ENCODE results near the gene DCN.

- TF ChIP-seq, protein P1, sequence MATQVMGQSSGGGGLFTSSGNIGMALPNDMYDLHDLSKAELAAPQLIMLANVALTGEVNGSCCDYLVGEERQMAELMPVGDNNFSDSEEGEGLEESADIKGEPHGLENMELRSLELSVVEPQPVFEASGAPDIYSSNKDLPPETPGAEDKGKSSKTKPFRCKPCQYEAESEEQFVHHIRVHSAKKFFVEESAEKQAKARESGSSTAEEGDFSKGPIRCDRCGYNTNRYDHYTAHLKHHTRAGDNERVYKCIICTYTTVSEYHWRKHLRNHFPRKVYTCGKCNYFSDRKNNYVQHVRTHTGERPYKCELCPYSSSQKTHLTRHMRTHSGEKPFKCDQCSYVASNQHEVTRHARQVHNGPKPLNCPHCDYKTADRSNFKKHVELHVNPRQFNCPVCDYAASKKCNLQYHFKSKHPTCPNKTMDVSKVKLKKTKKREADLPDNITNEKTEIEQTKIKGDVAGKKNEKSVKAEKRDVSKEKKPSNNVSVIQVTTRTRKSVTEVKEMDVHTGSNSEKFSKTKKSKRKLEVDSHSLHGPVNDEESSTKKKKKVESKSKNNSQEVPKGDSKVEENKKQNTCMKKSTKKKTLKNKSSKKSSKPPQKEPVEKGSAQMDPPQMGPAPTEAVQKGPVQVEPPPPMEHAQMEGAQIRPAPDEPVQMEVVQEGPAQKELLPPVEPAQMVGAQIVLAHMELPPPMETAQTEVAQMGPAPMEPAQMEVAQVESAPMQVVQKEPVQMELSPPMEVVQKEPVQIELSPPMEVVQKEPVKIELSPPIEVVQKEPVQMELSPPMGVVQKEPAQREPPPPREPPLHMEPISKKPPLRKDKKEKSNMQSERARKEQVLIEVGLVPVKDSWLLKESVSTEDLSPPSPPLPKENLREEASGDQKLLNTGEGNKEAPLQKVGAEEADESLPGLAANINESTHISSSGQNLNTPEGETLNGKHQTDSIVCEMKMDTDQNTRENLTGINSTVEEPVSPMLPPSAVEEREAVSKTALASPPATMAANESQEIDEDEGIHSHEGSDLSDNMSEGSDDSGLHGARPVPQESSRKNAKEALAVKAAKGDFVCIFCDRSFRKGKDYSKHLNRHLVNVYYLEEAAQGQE (IDR thresholded peaks at IDR 0.05; ENCODE audit: insufficient read depth in 1 of 2, low read depth in 2 of 2, low read length in 2 of 2): no peak
- TF ChIP-seq TAF1 (IDR thresholded peaks at IDR 0.05; ENCODE audit: borderline replicate concordance, insufficient read depth, low read length): no peak
- TF ChIP-seq POLR2AphosphoS5 (IDR thresholded peaks at IDR 0.05; ENCODE audit: low read depth, low read length): no peak
These were observed 21.8 kb upstream of the DCN start for GRCh38 chr12:91204421-91204820.
